DOHH2 (cell line): ENCODE data around the gene SMIM45.

ENCODE experiments used
- CTCF ChIP-seq: fragments of 200-600 bp; sonication (generic); IDR thresholded peaks from one replicate; pipeline ENCODE4 v1.5.1; 2014; ENCODE audit warnings: antibody characterized with exemption, mild to moderate bottlenecking, low read depth, low read length; ENCODE audit not compliant: poor library complexity, severe bottlenecking
- EZH2phosphoT487 ChIP-seq: fragments of 200-600 bp; sonication (generic); IDR thresholded peaks from 2 replicates; pipeline ENCODE4 v1.6.1; 2017; ENCODE audit warnings: borderline replicate concordance, mild to moderate bottlenecking, antibody characterized with exemption, low read length, moderate library complexity, mixed read lengths

- TF ChIP-seq CTCF (no peak), EZH2phosphoT487 (no peak)
These were observed 42.5 kb upstream of the SMIM45 start for GRCh38 chr22:41909310-41910049.
